GM21723 (cell line): ENCODE measurements around the gene HDGF.

Source experiments
- ATAC-seq: cut with Tn5 transposase; IDR thresholded peaks from one replicate; pipeline ENCODE4 v1.9.1; 2021; ENCODE audit warnings: mild to moderate bottlenecking, moderate library complexity; ENCODE audit not compliant: unreplicated experiment

The HDGF gene

DNA sequence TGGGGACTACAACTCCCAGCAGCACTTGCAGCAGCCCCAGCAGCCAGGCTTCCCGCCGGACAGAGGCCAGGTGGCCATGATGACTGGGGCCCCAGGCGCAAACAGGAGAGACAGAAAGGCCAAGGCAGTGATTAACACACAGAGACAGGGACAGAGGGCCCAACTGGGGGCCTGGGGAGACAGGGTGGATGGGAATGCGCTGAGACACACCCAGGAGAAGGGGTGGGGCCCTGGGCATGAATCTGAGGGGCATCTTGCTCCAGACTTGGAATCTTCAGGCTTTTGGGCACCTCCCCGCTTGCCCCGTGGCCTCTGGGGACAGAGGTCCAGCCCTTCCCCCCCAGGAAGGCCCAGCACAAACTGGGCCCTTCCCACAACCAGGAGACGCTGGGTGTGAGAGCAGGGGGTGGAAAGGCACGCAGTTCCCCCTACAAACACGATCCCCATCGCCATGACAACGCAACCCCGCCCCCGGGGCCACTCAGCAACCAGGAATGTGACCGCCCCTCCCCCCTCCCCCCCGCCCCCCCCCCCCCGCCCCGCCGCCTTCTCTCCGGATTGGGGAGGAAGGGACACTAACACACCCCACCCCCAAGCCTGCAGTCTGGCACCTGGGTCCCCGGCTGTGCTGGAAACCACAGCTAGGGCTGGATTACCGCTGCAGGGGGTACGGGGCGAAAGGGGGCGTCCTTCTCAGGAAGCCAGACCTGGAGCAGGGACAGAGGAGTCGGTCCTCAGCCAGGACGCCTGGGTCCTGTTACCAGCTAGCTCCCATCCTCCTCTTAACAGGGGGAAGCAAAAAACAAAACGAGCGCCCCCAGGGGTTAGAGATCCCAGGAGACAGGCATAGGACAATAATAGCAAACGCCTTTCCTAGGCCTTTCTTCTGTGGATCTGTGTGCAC lies 4.5 kb downstream of the HDGF start:
- no peak for ATAC-seq

DNA sequence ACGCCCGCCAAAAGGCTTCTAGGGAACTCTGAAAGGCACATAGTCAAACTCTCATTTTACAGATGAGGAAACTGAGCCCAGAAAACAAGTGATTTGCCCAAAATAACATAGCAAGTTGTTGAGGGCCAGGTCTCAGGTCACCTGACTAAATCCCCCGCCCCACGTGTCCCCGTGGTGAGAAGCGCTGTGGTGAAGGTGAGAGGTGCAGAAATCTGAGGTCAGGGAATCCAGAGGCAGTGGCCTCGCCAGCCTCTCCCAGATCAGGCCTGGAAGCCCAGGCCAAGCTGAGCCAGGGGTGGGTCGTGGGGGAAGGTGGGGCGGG lies 5.1 kb downstream of the HDGF start:
- ATAC-seq = no peak

GRCh38 chr1:156745881-156746280 lies 5.6 kb downstream of the HDGF start:
- no peak for ATAC-seq

DNA sequence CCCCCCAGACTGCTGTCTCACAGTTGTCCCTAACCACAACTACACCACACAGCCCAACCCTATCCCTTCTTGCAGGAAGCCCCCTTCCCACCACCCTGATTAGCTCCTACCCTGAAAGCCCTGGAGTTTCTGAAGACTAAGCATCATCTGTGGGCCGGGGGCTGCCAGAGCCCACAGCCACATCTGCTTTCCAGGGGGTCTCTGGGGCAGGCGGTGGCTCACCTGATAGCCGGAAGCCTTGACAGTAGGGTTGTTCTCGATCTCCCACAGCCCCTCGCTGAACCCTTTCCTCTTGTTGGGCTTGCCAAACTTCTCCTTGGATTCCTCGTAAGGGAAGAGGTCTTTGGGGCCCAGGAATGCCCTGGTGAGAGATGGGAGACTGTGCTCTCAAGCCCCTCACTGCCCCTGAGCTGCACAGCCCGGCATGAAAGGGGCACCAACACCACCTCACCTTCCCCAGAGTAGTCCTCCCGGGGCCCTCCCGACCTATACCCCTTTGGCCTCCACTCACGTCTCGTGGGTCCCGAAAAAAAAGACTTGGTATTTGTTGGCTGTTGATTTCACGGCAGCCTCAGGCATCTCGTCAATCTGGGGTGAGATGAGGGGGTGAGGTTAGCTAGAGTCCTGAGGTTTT lies 6.6 kb downstream of the HDGF start:
- ATAC-seq = no peak

DNA sequence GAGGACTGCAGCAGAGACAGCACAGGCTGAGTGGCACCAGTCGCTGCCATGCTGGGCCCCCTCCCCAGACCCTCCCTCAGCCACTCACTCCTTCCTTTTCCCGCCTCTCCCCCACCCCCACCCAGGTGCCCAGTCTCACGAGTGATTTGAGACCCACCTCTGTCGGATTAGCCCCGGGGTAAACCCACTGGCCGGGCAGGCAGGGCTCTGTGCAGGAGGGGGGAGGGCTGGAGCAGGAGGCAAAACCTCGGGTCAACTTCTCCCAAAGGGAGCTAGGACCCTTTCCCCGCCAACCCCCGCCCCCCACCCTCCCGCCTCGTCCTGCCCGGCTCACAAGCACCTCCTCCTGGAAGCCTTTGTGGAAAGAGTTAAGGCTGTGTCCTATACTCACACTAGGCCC lies 7.1 kb downstream of the HDGF start:
- ATAC-seq = no peak

- ATAC-seq = no peak
Measured at GRCh38 chr1:156743367-156744302, 7.8 kb downstream of the HDGF start.

GRCh38 chr1:156742801-156743200 lies 8.7 kb downstream of the HDGF start:
- ATAC-seq = no peak

- no peak for ATAC-seq
Measured at GRCh38 chr1:156742017-156742416, 9.5 kb downstream of the HDGF start.

DNA sequence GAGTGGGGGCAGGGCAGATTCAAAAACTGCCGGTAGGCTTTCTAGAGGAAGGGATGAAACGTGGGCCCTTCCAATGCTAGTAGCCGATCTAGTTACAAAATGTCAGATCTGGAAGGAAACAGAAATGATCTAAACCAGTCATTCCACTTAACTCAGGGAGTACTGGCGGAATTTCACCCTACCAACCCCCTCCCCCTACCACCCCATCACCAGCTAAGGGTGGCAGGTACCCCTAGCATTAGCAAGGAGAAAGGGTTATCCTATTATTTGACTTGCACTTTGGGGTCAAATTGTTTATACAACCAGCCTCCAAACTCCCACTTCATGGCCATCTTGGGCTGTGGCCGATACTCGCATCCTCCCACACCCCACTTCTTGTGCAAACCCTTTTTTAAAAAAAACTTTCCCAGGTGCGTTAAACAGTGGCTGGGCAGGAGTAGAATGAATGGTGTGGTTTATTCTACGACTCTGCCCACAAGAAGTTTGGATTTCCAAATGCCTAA lies 9.9 kb downstream of the HDGF start:
- ATAC-seq = peak; percentile 1

DNA sequence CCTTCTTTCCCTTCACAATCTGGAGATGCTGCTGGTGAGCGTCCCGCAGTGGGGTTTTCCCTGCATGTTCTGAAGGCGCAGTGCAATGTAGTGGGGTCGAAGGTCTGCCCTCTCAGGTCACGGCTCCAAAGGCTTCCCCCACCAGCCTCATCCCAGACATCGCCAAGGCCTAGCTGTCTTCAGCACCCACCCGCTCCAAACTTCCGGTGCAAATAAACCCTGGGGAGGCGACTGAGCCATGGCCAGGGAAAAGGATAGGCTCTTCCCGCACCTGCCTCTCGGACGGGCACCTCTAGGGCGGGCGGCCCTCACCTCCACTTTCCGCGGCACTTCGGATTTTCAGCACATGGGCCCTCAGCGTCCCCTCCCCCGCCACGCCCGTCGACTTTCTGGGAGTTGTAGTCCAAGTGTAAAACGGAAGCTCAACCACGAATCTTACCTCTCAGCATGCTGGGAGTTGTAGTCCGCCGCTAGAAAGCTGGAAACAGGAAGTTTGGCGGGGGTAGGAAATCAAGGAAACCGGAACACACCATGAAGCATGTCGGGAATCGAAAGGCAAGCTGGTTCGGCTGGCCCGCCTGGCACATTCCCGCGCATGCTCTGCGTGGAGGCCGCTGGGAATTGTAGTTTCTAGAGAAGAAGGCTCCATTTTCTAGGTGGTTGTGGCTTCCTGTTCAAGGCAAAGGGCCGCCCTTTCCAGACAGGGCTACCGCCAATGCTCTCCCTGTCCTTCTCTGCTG lies 10.6 kb downstream of the HDGF start, which contains the start of gene MRPL24:
TSS of gene MRPL24 (minus strand) at position 348 of the 740 bp plus-strand sequence. CDS start 2,384 bp downstream, outside the sequence.
- peak; percentile 77 for ATAC-seq

DNA sequence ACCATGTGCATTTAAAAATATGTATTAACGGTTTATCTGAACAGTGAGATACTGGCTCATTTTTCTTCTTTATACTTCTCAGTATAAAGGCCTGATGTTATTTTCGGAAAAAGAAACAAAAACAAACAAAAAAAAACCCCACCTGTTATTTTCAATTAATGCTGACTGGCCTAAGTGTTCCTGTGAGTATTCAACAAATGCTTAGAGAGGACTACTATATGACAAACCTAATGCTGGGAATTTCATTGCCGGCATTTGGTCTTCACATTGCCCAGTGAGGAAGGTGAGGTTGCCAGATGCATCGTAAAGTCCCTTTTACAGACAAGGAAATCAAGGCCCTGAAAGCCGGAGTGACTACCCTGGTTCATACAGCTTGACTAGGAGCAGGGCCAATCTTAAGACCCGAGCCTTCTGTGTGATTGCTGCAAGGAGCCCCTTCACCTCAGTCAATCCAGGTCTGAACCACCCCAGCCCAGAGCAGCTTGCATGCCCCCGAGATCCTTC lies 11.2 kb downstream of the HDGF start:
- ATAC-seq = no peak

DNA sequence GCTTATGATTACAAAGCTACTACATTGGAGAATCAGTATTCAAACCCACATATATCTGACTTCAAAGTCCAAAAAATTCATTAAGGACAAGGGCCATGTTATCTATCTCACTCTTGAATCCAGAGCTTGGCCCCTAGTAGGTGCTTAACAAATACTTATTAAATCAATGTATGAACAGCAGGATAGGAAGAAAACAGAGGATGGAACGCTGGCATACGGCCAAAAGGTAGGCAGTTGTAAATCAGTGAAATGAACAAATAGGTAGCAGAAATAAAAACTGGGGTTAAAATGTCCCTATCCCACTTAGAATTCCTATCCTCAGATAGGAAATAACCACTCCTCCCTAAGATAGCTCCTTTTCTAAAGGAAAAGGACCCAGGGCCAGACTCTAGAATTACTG lies 12.6 kb downstream of the HDGF start:
- no peak for ATAC-seq

DNA sequence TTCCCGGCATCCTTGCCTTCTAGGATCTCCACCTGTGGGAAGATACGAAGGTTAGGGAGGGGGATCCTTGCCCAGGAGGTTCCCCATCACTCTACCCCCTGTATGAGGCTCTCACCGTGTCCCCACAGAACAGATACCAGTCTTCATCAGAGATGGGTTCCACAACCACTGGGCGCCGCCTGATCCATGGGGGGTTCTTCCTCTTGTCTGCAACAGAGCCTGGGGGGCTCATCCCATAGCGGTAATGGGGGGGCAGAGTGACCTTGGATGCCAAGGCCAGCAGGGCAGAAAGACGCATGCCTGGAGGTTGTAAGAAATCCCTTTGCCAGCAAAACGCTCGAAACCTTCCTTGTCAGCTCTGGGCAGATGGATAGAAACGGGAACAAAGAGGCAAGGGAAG lies 13.1 kb downstream of the HDGF start:
- ATAC-seq = no peak

DNA sequence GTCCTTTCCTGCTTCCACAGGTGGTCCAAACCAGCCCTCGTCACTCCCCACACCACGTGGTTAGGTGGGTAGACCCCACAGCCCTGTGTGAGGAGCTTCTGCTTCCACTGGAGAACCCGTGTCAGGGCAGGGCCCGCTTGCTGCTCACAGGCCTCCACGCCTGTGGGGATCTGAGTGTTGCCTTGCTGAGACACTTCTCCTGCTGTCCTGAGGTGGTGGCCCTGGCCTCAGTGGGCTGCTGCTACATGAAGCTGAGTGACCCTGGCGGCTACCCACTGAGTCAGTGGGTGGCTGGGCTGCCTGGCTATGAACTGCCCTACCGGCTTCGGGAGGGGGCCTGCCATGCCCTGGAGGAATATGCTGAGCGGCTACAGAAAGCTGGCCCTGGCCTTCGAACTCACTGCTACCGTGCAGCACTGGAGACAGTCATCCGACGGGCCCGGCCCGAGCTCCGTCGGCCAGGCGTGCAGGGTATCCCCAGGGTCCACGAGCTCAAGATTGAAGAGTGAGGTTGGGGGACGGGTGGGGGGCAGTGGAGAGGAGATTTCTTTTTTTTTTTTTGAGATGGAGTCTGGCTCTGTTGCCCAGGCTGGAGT lies 17.4 kb downstream of the HDGF start:
- no peak for ATAC-seq

GRCh38 chr1:156728599-156729462 lies 22.6 kb downstream of the HDGF start, which contains the start of gene ISG20L2:
Gene ISG20L2 (minus strand): TSS chr1:156728766. CDS start chr1:156727652, 1,114 bp downstream.
- peak; percentile 87 for ATAC-seq

GRCh38 chr1:156727926-156728598 lies 23.4 kb downstream of the HDGF start, which contains the start of gene METTL25B:
Gene METTL25B (plus strand): TSS chr1:156728469. CDS start chr1:156729105, 636 bp downstream.
- ATAC-seq = peak; percentile 66

GRCh38 chr1:156727492-156727891 lies 24.0 kb downstream of the HDGF start:
- no peak for ATAC-seq
